Measurements from ENCODE around the gene BPIFB3. TPM values are rescaled to one million over a fixed set of nuclear protein-coding genes. Genes with fewer than 3 reads are reported as not detected.

BPIFB3 gene
- total RNA-seq, 2 experiments from 2014 or later, result not detected

DNA sequence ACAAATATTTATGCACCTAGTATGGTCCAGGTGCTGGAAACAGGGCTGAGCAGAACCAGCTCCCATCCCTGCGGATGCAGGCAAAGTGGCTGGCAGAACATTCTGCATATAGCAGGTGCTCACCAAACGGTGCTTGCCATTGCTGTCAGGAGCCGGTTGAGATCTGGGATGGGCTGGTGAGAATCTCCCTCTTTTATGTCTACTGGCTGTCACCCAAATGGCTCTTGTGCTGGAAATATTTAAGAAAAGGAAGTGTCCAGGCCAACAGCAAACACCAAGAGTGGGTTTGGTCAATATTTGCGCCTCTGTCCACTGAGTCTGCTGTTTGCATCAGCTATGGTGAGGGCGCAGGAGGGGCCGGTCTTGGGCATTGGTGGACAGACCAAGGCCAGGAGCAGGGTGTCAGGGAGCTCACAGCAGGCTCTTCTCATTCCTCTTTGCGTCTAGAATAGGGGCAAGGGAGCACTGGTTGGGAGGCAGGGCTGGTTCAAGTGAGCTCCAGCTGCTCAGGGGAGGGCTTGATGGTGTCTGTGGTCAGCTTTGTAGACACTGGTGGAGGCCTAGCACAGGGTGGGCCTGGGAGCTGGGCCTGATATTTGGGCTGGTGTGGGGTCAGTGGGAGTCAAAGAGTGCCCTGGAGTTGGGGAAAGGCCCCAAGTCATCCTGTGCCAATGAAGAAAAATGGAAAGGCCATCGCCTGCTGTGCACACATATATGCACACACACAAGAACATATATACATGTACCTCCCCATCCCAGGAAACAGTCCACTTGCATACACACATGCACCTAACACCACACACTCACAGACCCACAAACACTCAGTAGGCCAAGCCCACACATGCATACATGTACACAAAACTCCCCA lies 47.6 kb upstream of the BPIFB3 start:
- H3K4me3 ChIP-seq (ENCODE audit: low read length), result no peak overlapping the region
- no peaks in the 10 kb centered on the region for H3K27me3 ChIP-seq (ENCODE audit: control insufficient read depth in 1 of 2, insufficient read depth in 2 of 2, low read length in 2 of 2)
- ChIA-PET POLR2A (interaction anchor here (2.4 kb wide), 1 partner anchor 39 kb away, joined by 7 read pairs; no protein-coding TSS in a partner anchor), CTCF (interaction anchor here (1.8 kb wide), 1 partner anchor 61 kb away, joined by 11 read pairs; no protein-coding TSS in a partner anchor)
- no peak overlapping the region for H3K4me3 Mint-ChIP-seq
- peaks cover 28% of the 10 kb centered on the region for H3K4me1 Mint-ChIP-seq (ENCODE audit: low read depth)
- TF ChIP-seq, protein P1, sequence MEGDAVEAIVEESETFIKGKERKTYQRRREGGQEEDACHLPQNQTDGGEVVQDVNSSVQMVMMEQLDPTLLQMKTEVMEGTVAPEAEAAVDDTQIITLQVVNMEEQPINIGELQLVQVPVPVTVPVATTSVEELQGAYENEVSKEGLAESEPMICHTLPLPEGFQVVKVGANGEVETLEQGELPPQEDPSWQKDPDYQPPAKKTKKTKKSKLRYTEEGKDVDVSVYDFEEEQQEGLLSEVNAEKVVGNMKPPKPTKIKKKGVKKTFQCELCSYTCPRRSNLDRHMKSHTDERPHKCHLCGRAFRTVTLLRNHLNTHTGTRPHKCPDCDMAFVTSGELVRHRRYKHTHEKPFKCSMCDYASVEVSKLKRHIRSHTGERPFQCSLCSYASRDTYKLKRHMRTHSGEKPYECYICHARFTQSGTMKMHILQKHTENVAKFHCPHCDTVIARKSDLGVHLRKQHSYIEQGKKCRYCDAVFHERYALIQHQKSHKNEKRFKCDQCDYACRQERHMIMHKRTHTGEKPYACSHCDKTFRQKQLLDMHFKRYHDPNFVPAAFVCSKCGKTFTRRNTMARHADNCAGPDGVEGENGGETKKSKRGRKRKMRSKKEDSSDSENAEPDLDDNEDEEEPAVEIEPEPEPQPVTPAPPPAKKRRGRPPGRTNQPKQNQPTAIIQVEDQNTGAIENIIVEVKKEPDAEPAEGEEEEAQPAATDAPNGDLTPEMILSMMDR (IDR thresholded peaks at IDR 0.05), result no peak
- DNase-seq (no peak), ATAC-seq (ENCODE audit: poor library complexity) (no peak)
- H3K9me3 Mint-ChIP-seq, result peaks cover 2% of the 10 kb centered on the region
- H3K27me3 Mint-ChIP-seq, result no peaks in the 10 kb centered on the region
- peaks cover 0 to 13% of the 10 kb centered on the region in 2 experiments for H3K9me3 ChIP-seq (ENCODE audit: control insufficient read depth in 1 of 2, insufficient read depth in 1 of 2, low read length in 2 of 2)
- no peak overlapping the region for H3K27ac ChIP-seq (ENCODE audit: low read depth in 1 of 2, low read length in 2 of 2)
- H3K36me3 Mint-ChIP-seq (ENCODE audit: low read depth), result no peaks in the 10 kb centered on the region
- no peaks in the 10 kb centered on the region for H3K36me3 ChIP-seq (ENCODE audit: insufficient read depth, low read length)
- peaks cover 18% of the 10 kb centered on the region for H3K4me1 ChIP-seq (ENCODE audit: insufficient read depth, low read length)
- no peak overlapping the region for H3K27ac Mint-ChIP-seq
- intact Hi-C loops (cut with DNase I, micrococcal nuclease), result loop anchor here (1.0 to 5.0 kb wide), 2 partner anchors 39 to 104 kb away; no protein-coding TSS in a partner anchor

DNA sequence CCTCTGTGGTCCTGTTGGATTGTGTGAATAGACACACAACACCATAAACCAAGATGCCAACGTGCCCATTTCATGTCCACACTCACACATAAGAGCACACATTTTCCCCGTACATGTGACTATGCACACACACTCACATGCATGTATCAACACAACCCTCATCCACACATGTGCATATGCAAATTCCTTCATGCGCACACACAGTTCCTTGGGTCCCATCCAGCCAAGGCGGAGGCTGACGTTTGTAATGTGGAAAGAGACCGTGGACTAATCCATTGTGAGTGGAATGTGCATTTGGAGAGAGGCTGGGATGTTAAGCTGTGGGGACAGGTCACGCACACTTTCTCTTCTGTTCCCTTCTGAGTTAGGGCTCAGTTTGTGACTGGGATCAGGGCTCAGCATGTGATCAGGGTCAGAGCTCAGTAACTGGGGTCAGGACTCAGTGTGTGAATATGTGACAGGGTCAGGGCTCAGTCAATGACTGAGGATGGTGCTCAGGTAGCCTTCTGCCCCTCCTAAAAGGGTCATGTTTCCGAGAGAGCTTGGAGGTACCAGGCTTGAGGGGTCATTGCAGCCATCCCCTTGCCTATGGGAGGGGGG lies 46.8 kb upstream of the BPIFB3 start:
- no peak for DNase-seq
- no peak for ATAC-seq (ENCODE audit: poor library complexity)
- H3K27ac ChIP-seq (ENCODE audit: low read depth in 1 of 2, low read length in 2 of 2), result no peak overlapping the region
- TF ChIP-seq, protein P1 (IDR thresholded peaks at IDR 0.05), result no peak
- Mint-ChIP-seq H3K4me3 (no peak overlapping the region), H3K4me1 (ENCODE audit: low read depth) (peaks cover 22% of the 10 kb centered on the region), H3K27me3 (no peaks in the 10 kb centered on the region), H3K27ac (no peak overlapping the region), H3K9me3 (peaks cover 2% of the 10 kb centered on the region), H3K36me3 (ENCODE audit: low read depth) (no peaks in the 10 kb centered on the region)
- ChIA-PET CTCF (no interaction called here), POLR2A (no interaction called here)
- no peak overlapping the region for H3K4me3 ChIP-seq (ENCODE audit: low read length)
- intact Hi-C loops (cut with DNase I, micrococcal nuclease), result loop anchor here in 1 of 2 experiments (5.0 kb wide), 1 partner anchor 40 kb away; no protein-coding TSS in a partner anchor
- no peaks in the 10 kb centered on the region for H3K27me3 ChIP-seq (ENCODE audit: control insufficient read depth in 1 of 2, insufficient read depth in 2 of 2, low read length in 2 of 2)
- peaks cover 0 to 13% of the 10 kb centered on the region in 2 experiments for H3K9me3 ChIP-seq (ENCODE audit: control insufficient read depth in 1 of 2, insufficient read depth in 1 of 2, low read length in 2 of 2)
- no peaks in the 10 kb centered on the region for H3K36me3 ChIP-seq (ENCODE audit: insufficient read depth, low read length)
- H3K4me1 ChIP-seq (ENCODE audit: insufficient read depth, low read length), result peaks cover 18% of the 10 kb centered on the region

DNA sequence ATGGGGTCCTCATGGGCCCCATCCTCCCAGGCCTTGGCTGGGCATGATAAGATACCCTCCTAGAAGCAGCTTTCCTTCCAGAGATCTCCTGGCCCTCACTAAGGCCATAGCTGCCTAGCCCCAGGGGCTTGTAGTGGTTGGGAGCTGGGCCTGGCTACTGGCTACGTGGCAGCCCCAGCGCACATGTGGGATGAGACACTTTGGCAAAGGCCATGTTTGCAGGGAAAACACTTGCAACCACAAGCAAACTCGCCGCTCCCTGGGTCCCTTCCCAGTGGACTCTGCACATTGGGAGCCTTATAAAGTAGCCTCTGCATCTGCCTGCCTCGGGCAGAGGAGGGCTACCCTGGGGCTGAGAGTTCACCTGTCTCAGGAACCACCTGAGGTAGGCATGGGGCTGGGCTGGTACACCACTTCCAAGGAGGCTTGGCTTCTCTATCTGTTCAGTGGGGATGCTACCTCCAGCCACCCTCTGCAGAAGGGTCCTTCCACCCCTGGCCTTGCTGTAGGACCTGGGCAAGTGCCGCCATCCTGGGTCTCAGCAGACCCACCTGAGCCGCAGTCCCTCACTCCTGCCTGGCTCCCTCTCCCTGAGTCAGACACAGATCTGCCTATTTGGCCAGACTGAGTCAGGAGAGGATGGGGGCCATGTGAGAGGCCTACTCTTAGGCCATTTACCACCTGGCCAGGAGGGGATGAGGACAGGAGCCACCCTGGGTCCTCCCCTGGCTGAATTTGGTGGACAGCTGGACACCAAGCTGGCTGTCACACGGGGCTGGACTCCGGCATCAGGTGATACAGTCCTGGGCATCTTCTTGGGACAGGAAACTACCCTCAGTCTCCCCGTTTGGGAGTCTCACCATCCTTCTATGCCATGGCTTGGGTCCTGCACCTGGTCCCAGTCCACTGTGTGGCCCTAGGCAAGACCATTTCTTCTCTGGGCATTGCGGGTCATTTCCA lies 46.0 kb upstream of the BPIFB3 start, which contains the start of gene BPIFB2:
Gene BPIFB2 (plus strand): TSS at position 329 of the 960 bp plus-strand sequence. CDS start 871 bp downstream, outside the sequence.
- POLR2A ChIA-PET, result no interaction called here

More for the DNA sequence above, 46.0 kb upstream of the BPIFB3 start, which contains the start of gene BPIFB2:
- no peak for ATAC-seq (ENCODE audit: poor library complexity)
- Histone ChIP-seq H3K9me3 (ENCODE audit: control insufficient read depth in 1 of 2, insufficient read depth in 1 of 2, low read length in 2 of 2) (peaks cover 0 to 13% of the 10 kb centered on the region in 2 experiments), H3K27me3 (ENCODE audit: control insufficient read depth in 1 of 2, insufficient read depth in 2 of 2, low read length in 2 of 2) (no peaks in the 10 kb centered on the region), H3K36me3 (ENCODE audit: insufficient read depth, low read length) (no peaks in the 10 kb centered on the region), H3K4me3 (ENCODE audit: low read length) (no peak within 1 kb of the TSS), H3K4me1 (ENCODE audit: insufficient read depth, low read length) (peaks cover 18% of the 10 kb centered on the region), H3K27ac (ENCODE audit: low read depth in 1 of 2, low read length in 2 of 2) (no peak within 1 kb of the TSS)
- H3K9me3 Mint-ChIP-seq, result peaks cover 2% of the 10 kb centered on the region
- intact Hi-C loops (cut with DNase I, micrococcal nuclease), result loop anchor here in 1 of 2 experiments (5.0 kb wide), 1 partner anchor 40 kb away; no protein-coding TSS in a partner anchor
- H3K27ac Mint-ChIP-seq, result no peak within 1 kb of the TSS
- peaks cover 16% of the 10 kb centered on the region for H3K4me1 Mint-ChIP-seq (ENCODE audit: low read depth)
- DNase-seq, result no peak
- CTCF ChIA-PET, result no interaction called here
- H3K36me3 Mint-ChIP-seq (ENCODE audit: low read depth), result no peaks in the 10 kb centered on the region
- no peaks in the 10 kb centered on the region for H3K27me3 Mint-ChIP-seq
- TF ChIP-seq, protein P1 (IDR thresholded peaks at IDR 0.05), result no peak
- H3K4me3 Mint-ChIP-seq, result no peak within 1 kb of the TSS

Measured in CD4-positive, alpha-beta T cell (primary cell).